B cell (primary cell): ENCODE measurements around the gene MECR.

Source experiments
- CTCF ChIP-seq: fragments of 200-600 bp; IDR thresholded peaks from one replicate; pipeline ENCODE4 v1.8.0; 2022; ENCODE audit warnings: antibody characterized with exemption, mild to moderate bottlenecking
- EZH2 ChIP-seq: IDR thresholded peaks from 2 replicates; pipeline ENCODE4 v1.6.1; 2012; ENCODE audit warnings: borderline replicate concordance, low read depth, mild to moderate bottlenecking, moderate library complexity, low read length; ENCODE audit not compliant: insufficient read depth, poor library complexity, severe bottlenecking

GRCh38 chr1:29235955-29236711, 5.4 kb upstream of the MECR start, which contains the start of gene PTPRU:
- peak; percentile 77 for TF ChIP-seq CTCF
- TF ChIP-seq EZH2 = no peak
